Calu3 (cell line): ENCODE results near the gene ARID3B. TPM values are rescaled to one million over a fixed set of nuclear protein-coding genes. Genes with fewer than 3 reads are reported as not detected.
A peak's percentile ranks its signal among the peaks of the same experiment; 100 is the strongest.

Experiments
- BruUV-seq: library from RNA; stranded (reverse); fragments of 400-500 nt; replicated peaks from 2 replicates; lab custom pipeline; 2021; lab: Mats Ljungman, UMichigan
- CTCF ChIA-PET: fragments of 300-600 bp; sonication (Branson Sonifier 250); formaldehyde crosslinking; loops from one replicate; lab custom pipeline; 2022; ENCODE audit warnings: antibody characterized with exemption; lab: Charles Lee
- DNase-seq: peaks from one replicate; pipeline ENCODE4 v3.0.0; 2022
- H3K27ac Mint-ChIP-seq: one replicate; pipeline ENCODE4 v1.8.0; 2022; ENCODE audit warnings: mixed read lengths; ENCODE audit not compliant: unreplicated experiment
- H3K27me3 Mint-ChIP-seq: one replicate; pipeline ENCODE4 v1.8.0; 2022; ENCODE audit warnings: mixed read lengths; ENCODE audit not compliant: unreplicated experiment
- H3K36me3 Mint-ChIP-seq: one replicate; pipeline ENCODE4 v1.8.0; 2022; ENCODE audit warnings: mild to moderate bottlenecking, moderate library complexity, mixed read lengths; ENCODE audit not compliant: insufficient read depth, unreplicated experiment
- H3K4me1 Mint-ChIP-seq: one replicate; pipeline ENCODE4 v1.8.0; 2022; ENCODE audit warnings: mild to moderate bottlenecking, low read depth, mixed read lengths; ENCODE audit not compliant: unreplicated experiment
- H3K4me3 Mint-ChIP-seq: one replicate; pipeline ENCODE4 v1.8.0; 2022; ENCODE audit warnings: mild to moderate bottlenecking, low read depth, moderate library complexity, mixed read lengths; ENCODE audit not compliant: unreplicated experiment
- H3K9me3 Mint-ChIP-seq: one replicate; pipeline ENCODE4 v1.8.0; 2022; ENCODE audit warnings: low read depth, mixed read lengths; ENCODE audit not compliant: unreplicated experiment
- CTCF ChIP-seq: fragments of 200-600 bp; IDR thresholded peaks from one replicate; pipeline ENCODE4 v1.8.0; 2022; ENCODE audit warnings: antibody characterized with exemption; ENCODE audit not compliant: unreplicated experiment
- intact Hi-C: fragments of 100-400 bp; cut with micrococcal nuclease; formaldehyde crosslinking; loops from one replicate; pipeline ENCODE4 v1.10.0; 2022; ENCODE audit not compliant: unreplicated experiment
- total RNA-seq: library from RNA; stranded (reverse); gene quantifications from 2 replicates; pipeline ENCODE4 v1.2.3, GENCODE V29; 2022

The ARID3B gene
- total RNA-seq, 1 experiment from 2014 or later: 10.6 TPM

- CTCF ChIA-PET: interaction anchor here (0.5 to 1.8 kb wide), 10 partner anchors 9 to 171 kb away, joined by 3 to 9 read pairs (median 4); partner anchors contain the start of gene UBL7
- DNase-seq: no peak
- TSS peak; percentile 97 for BruUV-seq
- Mint-ChIP-seq H3K4me1 (peaks cover 33% of the 10 kb centered on the region), H3K9me3 (no peaks in the 10 kb centered on the region), H3K27me3 (peaks cover 26% of the 10 kb centered on the region), H3K4me3 (peak overlapping the region; percentile 77), H3K27ac (peak overlapping the region; percentile 62), H3K36me3 (peaks cover 31% of the 10 kb centered on the region)
- intact Hi-C loops: loop anchor here (10.0 kb wide), 1 partner anchor 165 kb away; no protein-coding TSS in a partner anchor
- no peak for TF ChIP-seq CTCF
These were observed 759 bp upstream of the ARID3B start for GRCh38 chr15:74540161-74540760.

GRCh38 chr15:74541494-74542165 lies 610 bp downstream of the ARID3B start:
- Mint-ChIP-seq H3K27me3 (peaks cover 26% of the 10 kb centered on the region), H3K4me1 (peaks cover 46% of the 10 kb centered on the region), H3K27ac (peak overlapping the region; percentile 62), H3K36me3 (peaks cover 41% of the 10 kb centered on the region), H3K9me3 (no peaks in the 10 kb centered on the region), H3K4me3 (peak overlapping the region; percentile 77)
- CTCF ChIA-PET: interaction anchor here (0.6 to 1.6 kb wide), 6 partner anchors 10 to 432 kb away, joined by 3 to 9 read pairs (median 3); partner anchors contain the start of gene UBL7
- BruUV-seq: no TSS peak
- DNase-seq: peak; percentile 37
- no peak for TF ChIP-seq CTCF
- intact Hi-C loops: loop anchor here (10.0 kb wide), 1 partner anchor 167 kb away; no protein-coding TSS in a partner anchor

GRCh38 chr15:74542166-74543042 lies 1.4 kb downstream of the ARID3B start:
- DNase-seq: no peak
- no peaks in the 10 kb centered on the region for H3K9me3 Mint-ChIP-seq
- CTCF ChIA-PET: interaction anchor here (0.5 to 0.6 kb wide), 2 partner anchors 10 to 376 kb away, joined by 3 to 4 read pairs; no protein-coding TSS in a partner anchor
- peak overlapping the region; percentile 62 for H3K27ac Mint-ChIP-seq
- peaks cover 41% of the 10 kb centered on the region for H3K36me3 Mint-ChIP-seq
- BruUV-seq: TSS peak; percentile 44
- intact Hi-C loops: loop anchor here (10.0 kb wide), 1 partner anchor 168 kb away; no protein-coding TSS in a partner anchor
- H3K4me1 Mint-ChIP-seq: peaks cover 46% of the 10 kb centered on the region
- H3K4me3 Mint-ChIP-seq: peak overlapping the region; percentile 77
- H3K27me3 Mint-ChIP-seq: peaks cover 26% of the 10 kb centered on the region
- no peak for TF ChIP-seq CTCF

GRCh38 chr15:74543043-74543422 lies 2.0 kb downstream of the ARID3B start:
- no peak for DNase-seq
- peaks cover 46% of the 10 kb centered on the region for H3K4me1 Mint-ChIP-seq
- H3K27ac Mint-ChIP-seq: no peak overlapping the region
- peak overlapping the region; percentile 8 for H3K4me3 Mint-ChIP-seq
- H3K9me3 Mint-ChIP-seq: no peaks in the 10 kb centered on the region
- intact Hi-C loops: loop anchor here (10.0 kb wide), 1 partner anchor 168 kb away; no protein-coding TSS in a partner anchor
- CTCF ChIA-PET: interaction anchor here (0.5 kb wide), 1 partner anchor 9 kb away, joined by 3 read pairs; no protein-coding TSS in a partner anchor
- peaks cover 41% of the 10 kb centered on the region for H3K36me3 Mint-ChIP-seq
- BruUV-seq: no TSS peak
- peaks cover 26% of the 10 kb centered on the region for H3K27me3 Mint-ChIP-seq
- TF ChIP-seq CTCF: no peak
